PC-3 (cell line): ENCODE data around the gene RAD21L1.

Source experiments
- CTCF ChIP-seq: fragments of 300-600 bp; sonication (generic); conservative IDR thresholded peaks from 2 replicates; pipeline ENCODE4 v1.5.1; 2017; ENCODE audit warnings: antibody characterized with exemption, low read depth, mild to moderate bottlenecking, low read length
- EZH2 ChIP-seq: fragments of 300-600 bp; sonication (generic); IDR thresholded peaks from one replicate; pipeline ENCODE4 v1.6.1; 2017; ENCODE audit warnings: antibody characterized with exemption, mild to moderate bottlenecking, low read length; ENCODE audit not compliant: unreplicated experiment
- EZH2phosphoT487 ChIP-seq: fragments of 300-600 bp; sonication (generic); IDR thresholded peaks from 2 replicates; pipeline ENCODE4 v1.6.1; 2018; ENCODE audit warnings: mild to moderate bottlenecking, antibody characterized with exemption, low read length, borderline replicate concordance

GRCh38 chr20:1293641-1294379 is 68.0 kb downstream of the RAD21L1 start:
- TF ChIP-seq CTCF = no peak
- no peak for TF ChIP-seq EZH2phosphoT487
- no peak for TF ChIP-seq EZH2
